SH-SY5Y (cell line): Measurements from ENCODE around the gene GJC1.

ENCODE experiments used
- GATA2 ChIP-seq: IDR thresholded peaks from 2 replicates; pipeline ENCODE4 v1.6.1; 2011; ENCODE audit warnings: mild to moderate bottlenecking, low read depth, low read length
- GATA3 ChIP-seq: IDR thresholded peaks from 2 replicates; pipeline ENCODE4 v1.6.1; 2011; ENCODE audit warnings: low read depth, mild to moderate bottlenecking, low read length, moderate library complexity

GJC1 gene

DNA sequence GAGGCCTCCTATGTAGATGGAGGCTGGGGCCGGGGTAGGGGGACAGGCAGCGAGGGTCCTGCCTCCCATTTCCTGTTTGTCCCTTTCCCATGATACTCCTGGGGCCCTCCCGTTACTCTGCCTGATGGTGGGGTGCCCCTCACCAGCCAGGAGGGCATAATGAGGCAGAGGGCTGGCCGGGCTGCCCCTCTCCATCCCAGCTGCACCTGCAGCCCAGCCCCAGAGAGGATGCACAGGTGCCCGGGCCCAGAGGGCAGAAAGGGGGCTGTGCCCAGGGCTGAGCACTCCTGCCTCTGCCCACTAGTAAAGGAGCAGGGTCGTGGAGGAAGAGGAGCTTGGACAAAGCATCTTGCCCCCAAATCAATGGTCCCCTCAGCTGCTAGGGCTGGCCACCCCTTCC, 60.9 kb downstream of the GJC1 start:
- TF ChIP-seq GATA3: no peak
- no peak for TF ChIP-seq GATA2

DNA sequence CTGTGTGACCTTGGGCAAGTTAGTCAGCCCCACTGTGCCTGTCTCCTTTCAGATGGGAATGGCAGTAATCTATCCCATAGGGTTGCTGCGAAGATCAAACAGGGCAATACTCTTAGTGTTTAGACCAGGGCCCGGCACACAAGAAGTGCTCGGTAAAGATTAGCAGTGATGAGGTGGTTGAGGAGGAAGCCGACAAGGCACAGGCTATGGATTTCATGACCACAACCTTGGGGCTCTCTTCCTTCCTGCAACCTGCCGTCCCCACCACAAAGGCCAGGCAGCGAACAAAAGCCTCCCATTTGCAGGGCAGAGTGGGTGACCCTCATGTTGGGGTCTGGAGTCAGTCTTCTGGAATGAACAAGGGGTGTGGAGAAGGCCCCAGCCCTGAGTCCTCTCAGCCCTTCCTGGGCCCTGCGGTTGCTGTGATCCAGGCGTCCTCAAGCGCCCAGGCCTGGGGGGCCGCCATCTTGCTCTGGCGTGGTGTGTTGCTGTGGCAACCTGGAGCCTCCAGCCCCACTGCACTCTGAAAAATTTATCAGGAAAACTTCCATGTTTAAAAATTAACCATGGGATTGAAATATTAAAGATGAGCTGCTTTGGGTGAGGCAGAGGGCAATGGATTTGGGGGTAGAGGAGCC, 61.5 kb downstream of the GJC1 start:
- TF ChIP-seq GATA2 (no peak), GATA3 (no peak)

DNA sequence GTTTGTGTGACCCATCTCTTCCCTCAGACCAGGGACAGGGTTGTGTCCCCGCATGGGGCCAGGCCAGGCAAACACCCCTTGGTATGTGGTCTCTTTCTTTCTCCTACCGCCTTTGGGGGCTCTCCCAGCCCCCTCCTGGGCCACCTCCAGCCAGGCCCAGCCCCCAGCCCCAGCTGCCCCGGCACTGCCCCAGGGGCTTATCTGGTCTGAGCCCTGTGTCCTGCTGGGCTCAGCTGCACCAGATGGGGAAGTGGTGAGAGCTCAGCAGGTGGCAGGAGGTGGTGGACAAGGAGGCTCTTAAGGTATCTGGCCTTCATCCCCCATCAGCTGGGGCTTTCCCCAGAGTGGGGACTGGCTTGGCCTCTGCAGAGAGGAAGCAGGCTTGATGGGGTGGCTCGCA, 62.6 kb downstream of the GJC1 start:
- TF ChIP-seq GATA2 (no peak), GATA3 (no peak)

DNA sequence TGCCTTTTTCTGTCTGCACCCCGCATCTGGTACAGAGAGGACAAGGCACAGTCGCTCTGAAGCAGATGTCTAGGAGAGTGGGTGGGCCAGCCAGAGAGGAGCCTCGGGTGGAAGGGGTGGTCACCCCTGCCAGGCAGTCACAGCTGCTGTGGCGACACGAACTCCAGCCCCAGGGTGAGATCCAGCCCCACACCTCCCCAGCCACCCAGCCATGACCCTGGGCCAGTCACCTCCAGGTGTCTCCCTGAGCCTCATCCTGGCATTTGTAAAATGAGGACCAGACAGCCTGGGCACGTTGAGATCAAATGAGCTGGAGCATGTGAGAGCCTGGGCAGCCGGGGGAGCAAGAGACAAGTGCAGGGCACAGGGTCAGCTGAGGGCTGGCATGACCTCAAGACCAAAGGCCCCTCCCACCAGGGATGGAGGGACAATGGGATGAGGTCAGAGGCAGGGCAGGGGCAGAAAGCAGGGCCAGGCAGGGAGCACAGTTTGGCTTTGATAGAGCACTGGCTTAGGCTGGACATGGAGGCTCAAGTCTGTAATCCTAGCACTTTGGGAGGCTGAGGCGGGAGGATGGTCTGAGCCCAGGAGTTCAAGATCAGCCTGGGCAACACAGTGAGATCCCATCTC, 63.6 kb downstream of the GJC1 start:
- no peak for TF ChIP-seq GATA3
- no peak for TF ChIP-seq GATA2

DNA sequence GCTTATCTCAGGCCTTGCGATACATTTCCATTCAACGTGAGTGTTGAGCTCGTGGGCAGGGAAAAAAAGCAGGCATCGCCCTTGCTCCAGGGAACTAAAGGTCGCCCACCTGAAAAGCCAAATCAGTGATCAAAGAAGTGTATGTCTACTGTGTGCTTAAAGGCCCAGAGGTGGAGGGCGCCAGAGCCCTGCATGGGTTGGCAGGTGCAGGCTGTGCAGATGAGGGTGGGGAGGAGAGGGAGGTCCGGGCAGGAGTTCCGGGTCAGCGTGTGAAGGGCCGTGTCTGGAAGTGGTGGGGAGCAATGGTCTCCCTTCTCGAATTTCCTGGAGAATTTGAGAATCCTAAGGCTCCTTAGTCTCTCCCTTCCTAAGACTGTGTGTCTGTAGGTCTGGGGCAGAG, 64.1 kb downstream of the GJC1 start:
- TF ChIP-seq GATA2 (no peak), GATA3 (no peak)

DNA sequence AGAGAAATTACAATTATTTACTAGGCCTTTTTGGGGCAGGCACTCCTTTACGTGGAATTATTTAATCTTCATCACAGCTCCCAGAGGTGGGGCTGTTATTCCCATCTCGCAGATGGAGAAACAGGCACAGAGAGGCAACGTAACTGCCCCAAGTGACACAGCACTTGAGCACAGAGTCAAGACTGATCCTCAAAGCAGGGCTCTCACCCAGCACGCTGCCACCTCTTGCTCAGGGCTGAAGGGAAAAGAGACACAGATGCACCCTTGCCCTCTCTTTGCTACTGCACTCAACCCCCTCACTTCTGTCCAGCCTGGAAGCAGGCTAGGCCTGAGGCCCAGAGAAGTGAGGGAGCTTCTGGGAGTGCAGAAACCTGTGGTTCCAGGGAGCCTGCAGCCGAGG, 66.9 kb downstream of the GJC1 start:
- TF ChIP-seq GATA2: no peak
- no peak for TF ChIP-seq GATA3

DNA sequence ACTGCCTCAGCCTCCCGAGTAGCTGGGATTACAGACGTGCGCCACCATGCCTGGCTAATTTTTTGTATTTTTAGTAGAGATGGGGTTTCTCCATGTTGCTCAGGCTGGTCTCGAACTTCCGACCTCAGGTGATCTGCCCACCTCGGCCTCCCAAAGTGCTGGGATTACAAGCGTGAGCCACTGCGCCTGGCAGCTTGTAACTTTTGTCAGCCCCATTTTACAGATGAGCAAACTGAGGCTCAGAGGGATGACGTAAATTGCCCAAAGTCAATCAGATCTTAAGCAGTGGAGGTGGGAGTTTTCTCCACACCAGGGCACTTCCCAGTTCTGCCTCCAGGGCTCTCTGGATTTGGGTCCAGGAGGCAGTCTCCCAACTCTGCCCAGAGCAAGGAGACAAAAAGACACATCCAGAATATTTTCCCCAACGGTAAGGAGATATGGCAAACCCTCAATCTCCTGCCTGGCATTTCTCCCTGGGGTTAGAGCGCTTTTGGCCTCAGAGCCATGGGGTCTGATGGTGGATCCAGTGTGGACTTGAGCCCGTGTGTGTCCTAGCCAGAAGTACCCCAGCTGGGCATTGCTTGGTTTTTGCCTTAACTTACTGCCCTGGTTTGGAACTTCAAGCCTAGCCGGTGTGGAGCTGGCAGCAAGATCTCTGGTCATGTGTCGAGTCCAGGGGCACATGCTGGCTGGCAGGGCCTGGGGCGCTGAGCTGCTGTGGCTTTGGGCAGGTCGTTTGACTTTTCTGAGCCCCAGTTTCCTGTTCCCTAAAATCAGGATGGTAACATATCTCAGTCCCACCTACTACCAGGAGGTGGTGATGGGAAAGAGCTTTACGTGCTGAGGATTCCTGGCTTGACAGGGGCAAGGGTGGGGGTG, 67.9 kb downstream of the GJC1 start:
- no peak for TF ChIP-seq GATA3
- no peak for TF ChIP-seq GATA2

DNA sequence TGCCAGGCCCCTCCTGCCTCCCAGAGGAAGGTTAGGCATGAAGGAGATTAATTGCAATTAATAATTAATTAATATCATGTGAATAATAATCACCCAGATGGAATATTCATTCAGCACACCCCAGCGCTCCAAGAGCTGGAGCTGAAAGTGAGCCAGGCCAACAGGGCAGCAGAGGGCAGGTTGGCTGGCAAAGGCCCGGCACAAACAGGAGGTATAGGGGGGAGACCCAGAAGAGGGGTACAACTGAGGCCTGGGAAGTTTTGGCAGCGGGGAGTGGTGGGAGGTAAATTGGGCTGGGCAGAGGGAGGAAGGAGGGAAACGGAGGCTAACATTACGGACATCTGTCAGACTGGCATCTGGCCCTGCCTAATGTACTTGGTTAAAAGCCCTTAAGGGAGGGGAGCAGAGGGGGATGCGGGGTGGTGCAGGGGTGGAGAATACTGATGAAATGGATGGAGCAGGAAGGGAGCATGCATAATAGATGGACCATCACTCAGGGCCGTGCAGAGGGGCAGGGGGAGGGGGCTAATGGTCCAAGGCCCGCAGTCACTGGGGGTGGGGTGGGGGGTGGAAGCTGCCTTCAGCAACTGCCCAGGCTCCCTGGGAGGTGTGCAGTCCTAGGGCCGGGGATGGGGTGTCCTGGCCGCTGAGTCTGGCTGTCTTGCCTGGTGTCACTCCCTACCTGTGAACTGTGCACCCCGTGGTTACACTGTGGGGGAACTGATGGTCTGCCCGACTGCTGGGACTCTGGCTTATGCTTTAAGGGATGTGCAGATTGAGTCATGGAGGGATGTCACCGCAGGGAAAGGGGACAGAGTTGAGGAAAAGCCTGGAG, 69.4 kb downstream of the GJC1 start:
- TF ChIP-seq GATA3: no peak
- TF ChIP-seq GATA2: no peak

DNA sequence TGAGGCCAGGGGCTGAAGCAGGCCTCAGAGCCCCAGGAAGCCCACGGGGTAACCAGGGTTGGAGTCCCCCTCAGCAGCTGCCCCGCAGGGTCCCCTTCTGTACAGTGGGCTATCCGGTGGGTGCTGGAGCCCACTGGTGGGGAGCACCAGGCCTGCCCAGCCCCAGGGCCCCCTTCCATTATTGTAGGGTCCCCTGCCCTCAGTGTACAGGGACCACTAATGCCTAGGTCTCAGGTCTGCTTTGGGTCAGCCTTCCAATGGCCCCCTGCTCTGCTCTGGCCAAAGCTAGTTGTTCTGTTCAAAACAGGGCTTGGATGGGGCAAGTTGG, 70.2 kb downstream of the GJC1 start:
- TF ChIP-seq GATA2 (no peak), GATA3 (no peak)

DNA sequence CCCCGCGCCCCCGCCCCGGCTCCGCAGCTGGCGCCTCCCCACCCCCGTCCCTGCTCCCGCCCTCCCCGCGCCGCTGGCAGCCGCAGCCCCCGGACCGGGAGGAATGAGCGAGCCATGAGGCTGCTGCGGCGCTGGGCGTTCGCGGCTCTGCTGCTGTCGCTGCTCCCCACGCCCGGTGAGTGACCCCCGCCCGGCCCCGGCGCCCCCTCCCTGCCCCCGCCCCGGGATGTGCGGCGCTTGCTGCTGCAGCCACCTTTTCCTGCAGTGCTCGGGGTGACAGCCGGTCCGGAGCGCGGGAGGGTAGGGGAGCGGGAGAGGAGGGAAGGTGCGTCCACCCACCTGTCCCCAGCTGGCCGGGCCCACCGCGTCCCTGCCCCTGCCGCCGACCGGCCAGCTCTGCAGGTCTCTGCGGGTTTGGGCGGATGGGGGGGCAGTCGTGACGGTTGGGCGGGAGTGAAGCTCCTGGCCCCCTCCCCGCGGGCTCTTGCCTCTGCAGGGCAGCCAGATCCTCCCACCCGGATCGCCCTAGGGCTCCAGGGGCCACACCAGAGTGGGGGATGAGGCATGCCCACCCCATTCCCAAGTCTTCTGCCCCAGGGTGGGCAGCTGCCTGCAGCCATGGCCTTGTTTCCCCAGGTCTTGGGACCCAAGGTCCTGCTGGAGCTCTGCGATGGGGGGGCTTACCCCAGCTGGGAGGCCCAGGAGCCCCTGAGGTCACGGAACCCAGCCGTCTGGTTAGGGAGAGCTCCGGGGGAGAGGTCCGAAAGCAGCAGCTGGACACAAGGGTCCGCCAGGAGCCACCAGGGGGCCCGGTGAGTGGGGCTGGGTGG, 70.8 kb downstream of the GJC1 start:
- TF ChIP-seq GATA3: no peak
- no peak for TF ChIP-seq GATA2

DNA sequence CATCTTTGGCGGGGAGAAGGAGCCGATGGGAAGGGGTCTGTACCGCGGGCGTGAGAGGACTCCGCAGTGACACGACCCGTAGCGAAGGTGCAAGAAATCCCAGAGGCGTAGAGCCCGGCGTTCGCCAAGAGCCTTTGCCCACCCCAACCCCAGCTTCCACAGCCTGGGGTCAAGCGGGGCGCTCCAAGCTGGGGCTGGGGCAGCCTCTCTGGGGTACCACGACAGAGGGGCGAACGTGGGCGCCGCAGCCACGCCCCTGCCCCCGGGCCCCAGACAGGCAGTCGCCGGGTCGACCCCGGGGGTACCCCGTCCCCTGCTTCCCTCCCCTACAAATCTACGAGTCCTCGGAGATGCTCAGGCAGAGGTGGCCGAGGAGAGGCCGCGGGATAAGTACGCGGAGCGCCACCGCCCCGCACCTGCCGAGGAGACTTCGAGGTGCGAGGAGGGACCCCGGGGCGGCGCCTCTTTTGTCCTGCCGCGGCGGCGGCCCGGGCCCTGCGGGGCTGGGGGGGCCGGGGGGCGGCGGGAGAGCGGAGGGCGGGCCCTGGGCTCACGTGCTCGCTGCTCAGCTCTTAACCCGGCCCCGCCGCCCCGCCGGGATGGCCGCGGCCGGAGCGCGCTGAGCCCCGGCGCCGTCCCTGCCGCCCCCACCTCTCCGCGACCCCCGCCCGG, 71.5 kb downstream of the GJC1 start, which contains the start of gene ADAM11:
TSS of gene ADAM11 (plus strand) at position 575 of the 672 bp plus-strand sequence. CDS start 212 bp downstream, outside the sequence.
- TF ChIP-seq GATA3: no peak

DNA sequence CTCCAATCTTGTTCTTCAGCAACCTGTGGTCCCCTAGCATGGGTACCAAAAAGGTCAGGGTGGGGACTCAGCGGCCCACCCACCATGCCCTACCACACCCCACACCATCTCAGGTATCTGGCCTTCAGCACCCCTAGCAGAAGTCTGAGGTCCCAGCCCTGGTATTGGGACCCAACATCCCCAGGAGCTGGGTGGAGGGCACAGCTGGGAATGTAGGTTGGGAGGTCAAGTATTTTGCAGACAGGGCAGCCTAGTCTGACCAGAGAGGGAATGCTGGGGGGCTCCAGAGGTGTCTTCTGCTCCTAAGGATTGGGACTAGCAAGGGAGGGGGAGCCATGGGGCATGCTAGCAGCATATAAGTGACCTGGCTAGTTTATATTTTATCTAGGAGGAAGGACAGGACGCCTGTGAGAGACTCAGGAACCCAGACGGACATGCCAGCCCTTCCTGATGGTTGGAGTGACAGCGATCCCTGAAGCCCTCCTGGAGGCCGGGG, 72.1 kb downstream of the GJC1 start:
- TF ChIP-seq GATA3: no peak
- no peak for TF ChIP-seq GATA2
